Fibroblast of lung (primary cell): ENCODE data around the gene FRS2.

Experiments used
- CTCF ChIP-seq, 2 donors: IDR thresholded peaks in 1 of 2; conservative IDR thresholded peaks in 1 of 2; 1 replicate in 1 of 2; 2 replicates in 1 of 2; pipeline ENCODE4 v1.5.1; 2011 to 2012; ENCODE audit warnings: low read length in 2 of 2, control low read depth in 1 of 2, inconsistent platforms in 1 of 2, low read depth in 1 of 2, mild to moderate bottlenecking in 1 of 2
- EZH2 ChIP-seq: IDR thresholded peaks from 2 replicates; pipeline ENCODE4 v1.5.1; 2012; ENCODE audit warnings: low read length, control low read depth, mild to moderate bottlenecking; ENCODE audit errors: missing control alignments

GRCh38 chr12:69578283-69578682 is 108.1 kb downstream of the FRS2 start:
- no peak for TF ChIP-seq CTCF (conservative IDR thresholded peaks at IDR 0.05 in 1 of 2, IDR thresholded peaks at IDR 0.05 in 1 of 2; ENCODE audit: low read depth in 1 of 2, low read length in 2 of 2)
- TF ChIP-seq EZH2, result no peak
